GM23338 (cell line): ENCODE results near the gene TRDMT1.

Experiments used
- EZH2 ChIP-seq: fragments of 200-600 bp; sonication (generic); IDR thresholded peaks from one replicate; pipeline ENCODE4 v1.8.0; 2017; ENCODE audit warnings: antibody characterized with exemption, mild to moderate bottlenecking, low read depth; ENCODE audit not compliant: unreplicated experiment
- JUNB ChIP-seq: IDR thresholded peaks from one replicate; pipeline ENCODE4 v1.6.1; 2016; ENCODE audit warnings: antibody characterized with exemption; ENCODE audit not compliant: unreplicated experiment
- POLR2AphosphoS5 ChIP-seq: IDR thresholded peaks from 2 replicates; pipeline ENCODE4 v1.6.1; 2016; ENCODE audit warnings: antibody characterized with exemption, low read depth
- TF ChIP-seq, protein P1 (sequence below), 2 experiments: fragments of 200-600 bp in 1 of 2; sonication (generic) in 1 of 2; conservative IDR thresholded peaks; 2 replicates each; pipeline versions ENCODE4 v1.5.1 to v1.6.1; 2016 to 2017; ENCODE audit warnings: antibody characterized with exemption in 2 of 2, low read depth in 2 of 2, mild to moderate bottlenecking in 2 of 2, moderate library complexity in 1 of 2
- TF ChIP-seq, protein P2 (sequence below): IDR thresholded peaks from one replicate; pipeline ENCODE4 v1.6.1; 2018; ENCODE audit warnings: antibody characterized with exemption; ENCODE audit not compliant: unreplicated experiment

DNA sequence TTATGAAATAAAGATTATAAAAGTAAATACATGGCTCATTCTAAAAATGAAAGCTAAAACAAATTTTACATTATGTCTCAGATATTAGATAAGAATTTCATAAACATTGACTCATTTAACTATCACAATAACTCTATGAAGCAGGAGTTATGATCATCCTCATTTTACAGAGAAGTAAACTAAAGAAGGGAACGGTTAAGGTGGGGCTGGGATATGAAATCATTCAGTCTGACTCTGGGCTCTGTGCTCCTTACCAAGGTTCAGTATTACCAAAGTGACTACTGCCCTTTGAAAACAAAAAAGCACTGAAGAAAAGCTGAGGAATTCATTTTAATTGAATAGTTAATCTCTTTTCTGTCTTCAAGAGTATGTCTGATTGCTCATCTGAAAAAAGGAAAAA is 49.8 kb downstream of the TRDMT1 start:
- TF ChIP-seq, protein P1, sequence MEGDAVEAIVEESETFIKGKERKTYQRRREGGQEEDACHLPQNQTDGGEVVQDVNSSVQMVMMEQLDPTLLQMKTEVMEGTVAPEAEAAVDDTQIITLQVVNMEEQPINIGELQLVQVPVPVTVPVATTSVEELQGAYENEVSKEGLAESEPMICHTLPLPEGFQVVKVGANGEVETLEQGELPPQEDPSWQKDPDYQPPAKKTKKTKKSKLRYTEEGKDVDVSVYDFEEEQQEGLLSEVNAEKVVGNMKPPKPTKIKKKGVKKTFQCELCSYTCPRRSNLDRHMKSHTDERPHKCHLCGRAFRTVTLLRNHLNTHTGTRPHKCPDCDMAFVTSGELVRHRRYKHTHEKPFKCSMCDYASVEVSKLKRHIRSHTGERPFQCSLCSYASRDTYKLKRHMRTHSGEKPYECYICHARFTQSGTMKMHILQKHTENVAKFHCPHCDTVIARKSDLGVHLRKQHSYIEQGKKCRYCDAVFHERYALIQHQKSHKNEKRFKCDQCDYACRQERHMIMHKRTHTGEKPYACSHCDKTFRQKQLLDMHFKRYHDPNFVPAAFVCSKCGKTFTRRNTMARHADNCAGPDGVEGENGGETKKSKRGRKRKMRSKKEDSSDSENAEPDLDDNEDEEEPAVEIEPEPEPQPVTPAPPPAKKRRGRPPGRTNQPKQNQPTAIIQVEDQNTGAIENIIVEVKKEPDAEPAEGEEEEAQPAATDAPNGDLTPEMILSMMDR (conservative IDR thresholded peaks at IDR 0.05; ENCODE audit: low read depth in 2 of 2) = no peak
- no peak for TF ChIP-seq JUNB
- TF ChIP-seq EZH2 = no peak
- TF ChIP-seq, protein P2, sequence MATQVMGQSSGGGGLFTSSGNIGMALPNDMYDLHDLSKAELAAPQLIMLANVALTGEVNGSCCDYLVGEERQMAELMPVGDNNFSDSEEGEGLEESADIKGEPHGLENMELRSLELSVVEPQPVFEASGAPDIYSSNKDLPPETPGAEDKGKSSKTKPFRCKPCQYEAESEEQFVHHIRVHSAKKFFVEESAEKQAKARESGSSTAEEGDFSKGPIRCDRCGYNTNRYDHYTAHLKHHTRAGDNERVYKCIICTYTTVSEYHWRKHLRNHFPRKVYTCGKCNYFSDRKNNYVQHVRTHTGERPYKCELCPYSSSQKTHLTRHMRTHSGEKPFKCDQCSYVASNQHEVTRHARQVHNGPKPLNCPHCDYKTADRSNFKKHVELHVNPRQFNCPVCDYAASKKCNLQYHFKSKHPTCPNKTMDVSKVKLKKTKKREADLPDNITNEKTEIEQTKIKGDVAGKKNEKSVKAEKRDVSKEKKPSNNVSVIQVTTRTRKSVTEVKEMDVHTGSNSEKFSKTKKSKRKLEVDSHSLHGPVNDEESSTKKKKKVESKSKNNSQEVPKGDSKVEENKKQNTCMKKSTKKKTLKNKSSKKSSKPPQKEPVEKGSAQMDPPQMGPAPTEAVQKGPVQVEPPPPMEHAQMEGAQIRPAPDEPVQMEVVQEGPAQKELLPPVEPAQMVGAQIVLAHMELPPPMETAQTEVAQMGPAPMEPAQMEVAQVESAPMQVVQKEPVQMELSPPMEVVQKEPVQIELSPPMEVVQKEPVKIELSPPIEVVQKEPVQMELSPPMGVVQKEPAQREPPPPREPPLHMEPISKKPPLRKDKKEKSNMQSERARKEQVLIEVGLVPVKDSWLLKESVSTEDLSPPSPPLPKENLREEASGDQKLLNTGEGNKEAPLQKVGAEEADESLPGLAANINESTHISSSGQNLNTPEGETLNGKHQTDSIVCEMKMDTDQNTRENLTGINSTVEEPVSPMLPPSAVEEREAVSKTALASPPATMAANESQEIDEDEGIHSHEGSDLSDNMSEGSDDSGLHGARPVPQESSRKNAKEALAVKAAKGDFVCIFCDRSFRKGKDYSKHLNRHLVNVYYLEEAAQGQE = no peak
- TF ChIP-seq POLR2AphosphoS5 = no peak
